T-helper 2 cell treated with Interferon-gamma antibody and Interleukin-4, amounts not matched to agents 5 μg/mL and 100 μg/mL, for 36 hours (primary cell): ENCODE measurements around the gene PARD3B.
"Not testable (repeated sequence)": the region's sequence is repeated elsewhere in the genome, so short reads cannot be mapped to it uniquely, and the experiment has no call there.

ENCODE experiments used
- DNase-seq: peaks from one replicate; pipeline ENCODE4 v3.0.0; 2021; ENCODE audit warnings: low spot score
- H3K27ac Mint-ChIP-seq: one replicate; pipeline ENCODE4 v1.8.0; 2021; ENCODE audit warnings: mild to moderate bottlenecking, mixed read lengths
- H3K27me3 Mint-ChIP-seq: one replicate; pipeline ENCODE4 v1.8.0; 2021; ENCODE audit warnings: low read depth, mixed read lengths
- H3K36me3 Mint-ChIP-seq: one replicate; pipeline ENCODE4 v1.8.0; 2021; ENCODE audit warnings: low read depth, mixed read lengths
- H3K4me1 Mint-ChIP-seq: one replicate; pipeline ENCODE4 v1.8.0; 2021; ENCODE audit warnings: low read depth, mixed read lengths
- H3K4me3 Mint-ChIP-seq: one replicate; pipeline ENCODE4 v1.8.0; 2022; ENCODE audit warnings: mild to moderate bottlenecking, moderate library complexity, mixed read lengths
- H3K9me3 Mint-ChIP-seq: one replicate; pipeline ENCODE4 v1.8.0; 2021; ENCODE audit warnings: mixed read lengths

The PARD3B gene

DNA sequence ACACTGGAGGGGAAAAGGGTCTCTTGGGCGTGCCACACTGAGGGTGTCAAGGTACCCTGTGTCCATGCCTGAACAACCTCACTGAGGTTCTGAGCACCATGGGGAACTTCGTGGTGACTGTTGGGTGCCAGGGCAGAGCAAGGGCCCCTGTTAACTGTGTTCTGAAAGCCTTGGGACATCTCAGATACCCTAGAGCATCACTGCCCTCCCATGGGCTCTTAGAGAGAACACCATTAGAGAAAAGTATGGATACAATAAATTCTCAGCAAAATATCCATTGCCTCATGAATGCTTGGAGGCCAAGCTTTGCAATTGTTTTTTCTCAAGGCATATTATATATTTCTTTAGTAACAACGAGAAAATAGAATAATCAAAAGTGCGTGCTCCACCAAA lies 648.6 kb downstream of the PARD3B start:
- H3K9me3 Mint-ChIP-seq = no peaks in the 10 kb centered on the region

DNA sequence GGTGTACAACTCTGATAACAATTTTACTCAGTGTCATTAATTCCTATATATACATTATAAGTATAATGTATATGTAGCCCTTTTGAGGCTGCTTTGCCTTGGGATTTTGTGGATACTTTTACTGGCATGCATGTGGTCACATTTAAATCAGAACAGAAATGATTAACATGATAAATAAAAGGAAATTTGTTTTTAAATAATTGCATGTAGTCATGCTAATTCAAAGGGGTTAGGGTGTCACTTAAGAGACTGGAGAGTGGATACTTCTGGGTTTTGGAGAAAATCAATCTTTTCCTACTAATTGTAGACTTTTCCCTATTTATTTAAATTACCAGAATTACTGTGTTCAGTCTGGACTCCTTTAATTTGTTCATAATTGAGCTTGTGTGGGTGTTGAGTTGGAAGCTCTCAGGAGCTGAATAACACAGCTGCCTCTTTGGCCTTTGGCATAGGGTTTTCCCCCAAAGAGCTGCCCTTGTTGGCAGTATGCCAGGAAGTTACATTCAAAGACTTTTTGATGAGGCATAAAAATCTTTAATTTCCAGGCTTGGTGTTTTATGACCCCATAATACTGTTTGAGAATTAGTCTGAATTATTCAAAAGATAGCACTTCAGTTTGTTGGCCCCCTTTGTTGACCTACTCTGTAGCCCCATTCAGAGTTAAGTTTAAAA lies 652.3 kb downstream of the PARD3B start:
- H3K4me1 Mint-ChIP-seq = peaks cover 7% of the 10 kb centered on the region
- H3K4me3 Mint-ChIP-seq = no peak overlapping the region
- H3K9me3 Mint-ChIP-seq = no peaks in the 10 kb centered on the region
- H3K36me3 Mint-ChIP-seq = no peaks in the 10 kb centered on the region
- no peak overlapping the region for H3K27ac Mint-ChIP-seq
- no peaks in the 10 kb centered on the region for H3K27me3 Mint-ChIP-seq
- DNase-seq = no peak

More for the DNA sequence above, 648.6 kb downstream of the PARD3B start:
- H3K36me3 Mint-ChIP-seq = no peaks in the 10 kb centered on the region
- no peak for DNase-seq
- peaks cover 4% of the 10 kb centered on the region for H3K4me1 Mint-ChIP-seq
- no peak overlapping the region for H3K4me3 Mint-ChIP-seq
- no peak overlapping the region for H3K27ac Mint-ChIP-seq
- H3K27me3 Mint-ChIP-seq = no peaks in the 10 kb centered on the region

DNA sequence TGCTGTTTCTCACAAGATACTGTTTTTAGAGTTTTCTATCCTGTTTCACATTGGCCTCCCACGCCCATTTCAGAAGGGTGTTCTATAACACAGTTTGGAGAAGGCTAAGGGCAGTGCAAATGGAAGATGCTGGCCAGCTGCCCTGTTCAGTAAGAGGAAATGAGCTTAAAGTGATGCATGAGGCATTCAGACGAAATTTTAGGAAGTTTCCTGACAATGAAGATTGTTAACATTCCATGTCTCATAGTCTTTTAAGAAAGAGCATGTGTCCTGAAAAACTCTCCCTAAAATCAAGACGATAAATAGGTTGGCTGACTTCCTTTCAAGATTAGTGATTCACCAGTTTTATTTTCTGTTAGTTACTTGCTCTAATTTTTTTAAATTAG lies 652.9 kb downstream of the PARD3B start:
- Mint-ChIP-seq H3K4me1 (peaks cover 7% of the 10 kb centered on the region), H3K4me3 (no peak overlapping the region), H3K27ac (no peak overlapping the region), H3K27me3 (no peaks in the 10 kb centered on the region), H3K9me3 (no peaks in the 10 kb centered on the region), H3K36me3 (no peaks in the 10 kb centered on the region)
- no peak for DNase-seq

DNA sequence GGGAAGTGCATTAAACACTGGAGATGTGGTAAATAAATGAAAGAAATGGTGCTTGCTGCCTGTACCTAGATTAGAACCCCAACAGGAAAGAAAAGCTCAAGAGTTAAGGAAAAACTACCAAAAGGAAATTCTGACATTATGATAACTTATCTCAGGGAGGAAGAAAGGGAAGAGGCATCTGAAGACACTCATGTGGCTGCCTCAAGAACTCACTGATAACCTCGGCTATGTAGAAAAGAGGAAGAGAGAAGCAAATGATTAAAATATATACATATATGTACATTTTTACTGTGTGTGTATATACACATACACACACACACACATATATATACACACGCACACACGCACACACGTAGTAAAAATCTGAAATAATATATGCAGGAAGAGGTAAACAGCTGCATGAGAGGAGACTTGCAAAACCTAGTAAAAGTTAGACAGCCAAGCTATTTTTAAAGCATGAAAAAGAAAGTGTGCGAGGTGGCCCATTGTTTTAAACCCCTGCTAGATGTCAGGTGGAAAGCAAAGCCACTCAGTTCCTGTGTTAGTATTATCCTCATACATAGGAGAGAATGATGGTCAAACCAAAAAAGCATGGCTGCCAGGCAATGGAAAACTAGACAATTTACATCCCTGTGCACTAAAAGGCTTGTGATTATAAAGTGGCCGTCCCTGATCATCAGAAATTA lies 654.0 kb downstream of the PARD3B start:
- Mint-ChIP-seq H3K4me1 (peaks cover 7% of the 10 kb centered on the region), H3K9me3 (peaks cover 5% of the 10 kb centered on the region), H3K36me3 (no peaks in the 10 kb centered on the region), H3K27ac (no peak overlapping the region), H3K4me3 (no peak overlapping the region), H3K27me3 (peaks cover 4% of the 10 kb centered on the region)
- DNase-seq = no peak

DNA sequence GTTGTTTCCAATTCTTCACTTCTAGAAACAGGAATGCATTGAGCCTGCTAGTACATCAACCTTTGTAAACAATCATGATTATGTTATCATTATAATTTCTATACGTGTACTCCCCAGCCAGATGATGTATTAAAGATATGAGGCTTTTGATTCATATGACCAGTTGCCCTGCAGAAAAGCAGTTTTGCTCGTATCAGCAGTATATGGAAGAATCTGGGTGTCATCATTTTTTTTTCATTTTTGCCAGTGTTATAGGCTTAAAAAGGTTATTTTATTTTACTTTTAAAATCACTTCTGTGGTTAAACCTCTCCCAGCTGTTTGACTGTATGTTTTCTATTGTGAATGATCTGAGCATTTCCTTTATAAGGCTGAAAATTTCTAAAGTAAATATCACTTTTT lies 665.2 kb downstream of the PARD3B start:
- Mint-ChIP-seq H3K36me3 (no peaks in the 10 kb centered on the region), H3K4me1 (no peaks in the 10 kb centered on the region), H3K27ac (no peak overlapping the region)

DNA sequence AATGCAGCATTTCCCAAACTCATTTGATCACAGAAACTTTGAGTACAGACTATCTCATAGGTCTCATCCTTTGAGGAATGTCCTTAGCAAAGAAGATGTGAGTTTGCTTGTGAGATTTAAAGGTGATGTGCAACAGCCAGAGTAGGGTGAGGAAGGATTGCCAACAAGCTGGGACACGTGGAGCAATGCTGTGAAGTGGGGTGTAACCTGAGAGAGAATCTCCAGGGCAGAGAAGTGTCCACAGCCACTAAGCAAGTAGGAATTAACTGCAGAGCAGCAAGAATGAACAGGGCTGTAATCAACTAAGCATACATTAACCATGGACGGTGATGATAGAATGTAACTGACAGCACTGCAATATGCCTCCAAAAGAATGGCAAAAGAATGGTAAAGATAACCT lies 667.1 kb downstream of the PARD3B start:
- Mint-ChIP-seq H3K9me3 (no peaks in the 10 kb centered on the region), H3K27me3 (peaks cover 22% of the 10 kb centered on the region), H3K4me1 (no peaks in the 10 kb centered on the region), H3K27ac (no peak overlapping the region), H3K36me3 (no peaks in the 10 kb centered on the region), H3K4me3 (no peak overlapping the region)
- no peak for DNase-seq

More for the DNA sequence above, 665.2 kb downstream of the PARD3B start:
- peaks cover 22% of the 10 kb centered on the region for H3K27me3 Mint-ChIP-seq
- no peaks in the 10 kb centered on the region for H3K9me3 Mint-ChIP-seq
- no peak overlapping the region for H3K4me3 Mint-ChIP-seq
- no peak for DNase-seq

DNA sequence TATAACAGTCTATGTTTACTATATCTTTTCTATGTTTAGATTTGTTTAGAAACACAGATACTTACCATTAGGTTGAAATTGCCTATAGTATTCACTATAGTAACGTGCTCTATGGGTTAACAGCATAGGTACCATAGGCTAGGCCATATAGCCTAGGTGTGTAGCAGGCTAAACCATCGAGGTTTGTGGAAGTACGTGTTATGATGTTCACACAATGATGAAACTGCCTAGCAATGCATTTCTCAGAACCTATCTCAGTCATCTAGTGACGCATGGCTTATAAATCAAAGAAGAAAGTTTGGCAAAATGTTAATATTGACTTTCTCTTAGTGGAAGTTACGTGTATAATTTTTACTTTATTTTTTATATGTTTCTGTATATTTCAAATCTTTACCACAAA lies 670.8 kb downstream of the PARD3B start:
- Mint-ChIP-seq H3K4me3 (no peak overlapping the region), H3K4me1 (no peaks in the 10 kb centered on the region), H3K27ac (no peak overlapping the region), H3K36me3 (no peaks in the 10 kb centered on the region), H3K9me3 (no peaks in the 10 kb centered on the region), H3K27me3 (peaks cover 29% of the 10 kb centered on the region)
- no peak for DNase-seq

DNA sequence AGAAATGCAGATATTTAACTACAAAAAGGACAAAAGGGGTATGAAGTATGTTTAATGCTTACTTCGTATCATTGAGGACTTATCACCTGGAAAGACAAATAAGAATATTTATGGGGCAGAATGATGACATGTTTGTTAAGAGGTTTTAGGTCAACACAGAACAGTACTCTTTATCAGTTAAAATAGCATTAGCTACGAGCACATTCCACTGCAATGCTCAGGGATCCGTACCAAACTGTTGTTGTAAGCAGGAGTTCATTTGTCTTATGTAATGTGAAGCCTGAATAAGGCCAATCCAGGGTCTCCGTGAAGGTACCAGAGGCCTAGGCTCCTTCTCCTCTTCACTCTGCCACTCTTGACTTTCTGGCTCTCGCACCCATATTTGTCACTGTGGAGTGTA lies 671.3 kb downstream of the PARD3B start:
- H3K27ac Mint-ChIP-seq = no peak overlapping the region
- H3K4me1 Mint-ChIP-seq = no peaks in the 10 kb centered on the region
- no peak overlapping the region for H3K4me3 Mint-ChIP-seq
- no peaks in the 10 kb centered on the region for H3K36me3 Mint-ChIP-seq
- no peaks in the 10 kb centered on the region for H3K9me3 Mint-ChIP-seq
- no peak for DNase-seq
- peaks cover 27% of the 10 kb centered on the region for H3K27me3 Mint-ChIP-seq

DNA sequence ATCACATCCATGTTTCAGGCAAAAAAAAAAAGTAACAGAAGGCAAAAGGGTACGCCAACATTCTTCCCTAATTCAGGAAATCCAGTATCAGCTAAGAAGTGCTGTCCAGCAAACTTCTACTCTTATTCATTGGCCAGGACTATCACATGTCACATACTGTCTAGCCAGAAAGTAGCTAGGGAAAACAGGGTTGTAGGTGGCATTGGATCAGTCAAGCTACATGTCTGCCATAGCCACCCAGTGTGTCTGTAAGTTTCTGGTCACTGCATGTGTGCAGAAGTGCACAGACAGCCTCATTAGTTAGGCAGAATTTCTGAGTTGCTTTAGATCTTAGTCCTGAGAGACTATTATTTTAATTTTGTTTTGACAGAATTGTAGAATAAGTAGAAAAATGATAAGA lies 671.7 kb downstream of the PARD3B start:
- no peaks in the 10 kb centered on the region for H3K9me3 Mint-ChIP-seq
- no peak overlapping the region for H3K27ac Mint-ChIP-seq
- no peaks in the 10 kb centered on the region for H3K4me1 Mint-ChIP-seq
- H3K36me3 Mint-ChIP-seq = no peaks in the 10 kb centered on the region
- H3K27me3 Mint-ChIP-seq = peaks cover 29% of the 10 kb centered on the region
- DNase-seq = no peak
- no peak overlapping the region for H3K4me3 Mint-ChIP-seq

DNA sequence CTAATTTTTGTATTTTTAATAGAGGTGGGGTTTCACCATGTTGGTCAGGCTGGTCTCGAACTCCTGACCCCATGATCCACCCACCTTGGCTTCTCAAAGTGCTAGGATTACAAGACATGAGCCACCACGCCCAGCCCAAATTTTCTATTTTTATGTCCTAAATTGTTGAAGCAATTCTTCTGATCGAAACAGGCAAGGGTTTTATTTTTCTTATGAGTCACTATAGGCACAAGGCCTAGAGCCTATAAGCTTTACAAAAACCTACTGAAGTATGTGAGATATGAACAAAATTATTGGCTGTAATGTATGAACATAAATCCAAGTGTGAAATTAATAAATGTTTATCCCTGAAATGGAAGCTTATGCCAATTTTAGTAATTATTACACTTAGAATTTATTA lies 672.8 kb downstream of the PARD3B start:
- Mint-ChIP-seq H3K4me3 (no peak overlapping the region), H3K4me1 (no peaks in the 10 kb centered on the region), H3K36me3 (no peaks in the 10 kb centered on the region), H3K9me3 (no peaks in the 10 kb centered on the region), H3K27me3 (peaks cover 23% of the 10 kb centered on the region), H3K27ac (no peak overlapping the region)
- DNase-seq = no peak

DNA sequence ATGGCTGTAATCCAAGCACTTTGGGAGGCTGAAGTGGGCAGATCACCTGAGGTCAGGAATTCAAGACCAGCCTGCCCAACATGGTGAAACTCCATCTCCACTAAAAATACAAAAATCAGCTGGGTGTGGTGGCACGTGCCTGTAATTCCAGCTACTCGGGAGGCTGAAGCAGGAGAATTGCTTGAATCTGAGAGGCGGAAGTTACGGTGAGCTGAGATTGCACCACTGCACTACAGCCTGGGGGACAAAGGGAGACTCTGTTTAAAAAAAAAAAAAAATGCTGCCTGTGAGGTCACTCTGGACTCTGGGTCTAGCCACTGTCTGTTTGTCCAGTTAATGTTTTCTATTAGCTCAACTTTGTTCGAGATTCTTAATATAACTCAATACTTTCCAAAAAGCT lies 673.5 kb downstream of the PARD3B start:
- H3K9me3 Mint-ChIP-seq = not testable (repeated sequence)

DNA sequence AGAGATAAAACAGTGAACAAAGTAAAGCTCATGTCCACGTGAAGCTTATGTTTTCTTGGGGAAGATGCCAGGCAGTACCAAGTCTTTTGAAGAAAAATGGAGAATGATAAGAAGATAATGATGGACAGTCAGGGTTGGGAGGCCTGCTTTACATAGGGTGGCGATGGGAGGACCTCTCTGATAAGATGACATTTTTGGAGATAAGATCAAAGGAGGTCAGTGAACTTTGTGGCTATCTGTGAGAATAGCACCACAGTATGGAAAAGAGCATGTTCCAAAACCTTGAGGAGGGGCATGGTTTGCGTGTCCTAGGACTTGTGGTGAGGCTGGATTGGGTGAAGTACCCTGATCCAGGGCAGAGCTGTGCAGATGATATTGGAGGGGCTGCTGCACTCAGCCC lies 675.3 kb downstream of the PARD3B start:
- no peaks in the 10 kb centered on the region for H3K4me1 Mint-ChIP-seq
- H3K9me3 Mint-ChIP-seq = no peaks in the 10 kb centered on the region
- no peak overlapping the region for H3K4me3 Mint-ChIP-seq
- DNase-seq = no peak
- H3K27ac Mint-ChIP-seq = no peak overlapping the region
- H3K36me3 Mint-ChIP-seq = no peaks in the 10 kb centered on the region
- peaks cover 28% of the 10 kb centered on the region for H3K27me3 Mint-ChIP-seq

More for the DNA sequence above, 673.5 kb downstream of the PARD3B start:
- H3K27ac Mint-ChIP-seq, H3K4me3 Mint-ChIP-seq, H3K36me3 Mint-ChIP-seq, DNase-seq, H3K4me1 Mint-ChIP-seq: not testable (repeated sequence)
- H3K27me3 Mint-ChIP-seq = peaks cover 23% of the 10 kb centered on the region

DNA sequence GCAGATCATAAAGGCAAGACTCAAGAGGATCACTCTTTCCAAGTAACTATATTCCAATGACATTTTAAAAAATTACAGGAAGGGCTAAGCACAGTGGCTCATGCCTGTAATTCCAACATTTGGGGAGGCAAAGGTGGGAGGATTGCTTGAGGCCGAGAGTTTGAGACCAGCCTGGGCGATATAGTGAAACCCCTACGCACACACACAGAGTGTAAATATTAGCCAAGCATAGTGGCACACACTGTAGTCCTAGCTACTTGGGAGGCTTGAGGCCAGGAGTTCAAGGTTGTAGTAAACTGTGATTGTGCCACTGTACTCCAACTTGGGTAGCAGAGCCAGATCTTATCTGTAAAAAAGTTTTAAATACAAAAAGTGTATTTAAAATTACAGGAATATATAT lies 686.8 kb downstream of the PARD3B start:
- Mint-ChIP-seq H3K36me3 (peaks cover 1% of the 10 kb centered on the region), H3K27ac (no peak overlapping the region), H3K9me3 (peaks cover 5% of the 10 kb centered on the region), H3K4me3 (no peak overlapping the region), H3K4me1 (peaks cover 3% of the 10 kb centered on the region), H3K27me3 (peaks cover 13% of the 10 kb centered on the region)
- no peak for DNase-seq

DNA sequence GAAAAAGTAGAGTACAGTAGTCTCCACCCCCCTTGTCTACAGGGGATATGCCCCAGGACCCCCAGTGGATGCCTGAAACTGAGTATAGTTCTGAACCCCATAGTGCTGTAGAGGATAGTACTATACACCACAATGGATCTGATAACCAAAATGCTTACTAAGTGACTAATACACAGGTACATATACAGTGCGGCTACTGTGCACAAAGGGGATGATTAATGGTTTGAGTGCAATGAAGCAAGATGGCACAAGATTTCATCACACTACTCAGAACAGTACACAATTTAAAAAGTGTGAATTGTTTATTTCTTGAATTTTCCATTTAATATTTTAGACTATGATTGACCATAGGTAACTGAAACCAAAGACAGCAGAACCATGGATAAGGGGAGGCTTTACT lies 690.2 kb downstream of the PARD3B start:
- Mint-ChIP-seq H3K27me3 (peaks cover 3% of the 10 kb centered on the region), H3K4me1 (peaks cover 3% of the 10 kb centered on the region), H3K4me3 (no peak overlapping the region), H3K9me3 (peaks cover 5% of the 10 kb centered on the region), H3K36me3 (peaks cover 1% of the 10 kb centered on the region), H3K27ac (no peak overlapping the region)
- DNase-seq = no peak

DNA sequence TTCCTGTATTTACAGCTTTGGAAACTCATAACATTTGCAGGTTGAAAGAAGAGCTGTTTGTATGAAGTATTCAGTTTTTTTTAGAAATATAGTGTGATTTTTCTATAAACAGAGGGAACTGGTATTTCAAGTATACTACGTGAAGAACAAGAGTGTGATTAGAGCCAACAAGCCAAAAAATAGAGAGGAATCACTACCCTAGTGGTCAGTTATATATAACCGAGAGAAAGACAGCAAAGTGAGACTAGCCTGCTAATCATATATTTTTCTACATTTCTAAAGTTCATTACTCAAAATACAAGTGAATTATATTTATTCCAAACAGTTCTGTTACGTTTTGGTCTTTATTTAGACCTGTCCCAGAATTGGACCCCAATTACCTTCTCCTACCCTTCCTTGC lies 692.2 kb downstream of the PARD3B start:
- no peaks in the 10 kb centered on the region for H3K9me3 Mint-ChIP-seq
- H3K27me3 Mint-ChIP-seq = peaks cover 3% of the 10 kb centered on the region
- H3K4me3 Mint-ChIP-seq = no peak overlapping the region
- no peak for DNase-seq
- peaks cover 3% of the 10 kb centered on the region for H3K4me1 Mint-ChIP-seq
- H3K27ac Mint-ChIP-seq = no peak overlapping the region
- H3K36me3 Mint-ChIP-seq = peaks cover 1% of the 10 kb centered on the region
